SHP77 (cell line): Measurements from ENCODE around the gene LCOR.

Source experiments
- DNase-seq, 2 experiments: peaks; one replicate each; lab custom pipeline; 2025; lab: John Stamatoyannopoulos, UW

The LCOR gene

DNA sequence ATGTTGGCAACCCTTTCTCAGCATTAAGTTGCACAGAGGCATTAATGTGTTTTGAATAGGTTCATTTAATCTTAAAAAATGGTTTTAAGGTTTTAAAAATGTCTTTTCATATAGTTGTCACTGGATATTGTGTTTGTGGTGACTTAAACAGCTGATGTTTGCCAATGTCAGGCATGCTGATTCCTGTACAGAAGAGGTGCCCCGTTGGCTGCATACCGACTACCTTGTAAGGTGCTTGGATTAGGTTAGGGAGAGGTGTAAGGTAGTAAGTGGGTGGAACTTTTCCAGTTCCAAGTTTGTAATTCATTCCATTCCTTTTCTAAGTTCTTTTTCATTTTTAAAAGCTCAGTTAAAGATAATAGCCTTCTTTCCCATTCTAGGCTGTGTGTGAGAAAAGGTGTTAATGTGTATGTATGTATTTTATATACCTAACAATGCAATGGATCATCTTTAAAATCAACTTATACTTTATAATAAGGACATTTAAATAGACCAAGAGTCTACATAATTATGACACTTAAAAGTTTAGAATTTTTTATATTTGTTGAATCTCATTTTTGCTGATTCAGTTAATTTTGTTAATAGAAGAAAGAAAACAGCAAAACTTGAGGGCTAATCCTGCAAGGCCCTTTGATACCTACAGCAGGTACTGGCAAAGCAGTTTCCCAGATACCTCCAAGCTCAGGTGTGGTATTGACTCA, 155.2 kb downstream of the LCOR start:
- no peak for DNase-seq

DNA sequence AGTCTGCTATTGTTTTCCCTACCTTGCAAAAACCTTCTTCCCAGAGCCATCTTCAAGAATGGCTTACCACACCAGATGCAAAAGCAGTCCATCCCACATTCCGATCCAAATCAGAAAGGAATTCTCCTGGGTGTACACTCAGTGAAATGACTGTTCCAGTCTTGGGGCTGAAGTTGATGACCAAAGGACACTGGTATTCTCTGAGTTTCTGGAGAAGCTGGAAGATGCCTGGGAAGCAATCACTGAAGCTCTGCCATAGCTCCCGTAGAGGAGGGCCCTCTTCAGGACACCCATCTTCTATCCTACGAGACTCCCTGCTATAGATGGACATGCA, 155.7 kb downstream of the LCOR start:
- DNase-seq, result no peak

DNA sequence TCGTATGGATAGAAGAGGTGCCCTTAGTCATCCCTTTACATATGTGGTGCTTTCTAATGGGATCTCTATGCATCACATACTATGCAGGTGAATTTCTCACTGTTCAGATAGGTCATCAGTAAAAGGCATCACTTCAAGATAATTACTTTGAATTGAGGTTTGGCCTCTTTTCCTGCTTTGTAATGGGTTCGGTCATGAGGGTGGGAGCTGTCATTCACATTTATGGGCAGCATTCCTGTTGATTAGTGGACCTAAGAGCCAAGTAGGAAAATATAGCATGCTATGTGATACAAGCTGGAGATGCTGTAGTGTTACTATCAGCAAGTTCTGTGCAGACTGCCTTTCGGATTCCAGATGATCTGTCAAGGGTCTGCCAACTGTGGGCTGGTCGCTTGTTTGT, 156.3 kb downstream of the LCOR start:
- no peak for DNase-seq

DNA sequence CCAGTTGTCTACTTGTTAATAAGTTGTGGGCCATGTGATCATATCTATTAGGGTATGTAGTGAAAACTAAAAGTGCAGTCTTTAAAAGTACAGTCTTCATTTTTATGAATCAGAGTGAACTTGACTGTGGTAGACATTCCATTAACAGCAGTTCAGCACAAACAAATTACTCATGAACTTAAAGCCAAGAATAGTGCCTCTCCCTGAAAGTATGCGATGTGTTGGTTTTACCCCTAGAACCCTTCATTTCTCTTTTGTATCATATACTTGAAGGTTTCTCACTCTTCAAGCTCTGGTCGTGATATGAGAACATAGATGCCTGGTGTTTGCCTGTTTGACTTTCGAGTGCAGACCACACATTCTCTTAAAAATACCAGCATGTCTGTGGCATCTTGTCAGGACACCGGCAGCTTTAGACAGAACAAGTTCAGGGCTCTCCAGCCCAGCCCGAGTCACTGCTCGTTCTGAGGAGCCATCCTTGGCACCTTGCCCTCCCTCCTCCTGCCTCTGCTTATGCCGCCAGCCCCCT, 159.3 kb downstream of the LCOR start:
- no peak for DNase-seq

DNA sequence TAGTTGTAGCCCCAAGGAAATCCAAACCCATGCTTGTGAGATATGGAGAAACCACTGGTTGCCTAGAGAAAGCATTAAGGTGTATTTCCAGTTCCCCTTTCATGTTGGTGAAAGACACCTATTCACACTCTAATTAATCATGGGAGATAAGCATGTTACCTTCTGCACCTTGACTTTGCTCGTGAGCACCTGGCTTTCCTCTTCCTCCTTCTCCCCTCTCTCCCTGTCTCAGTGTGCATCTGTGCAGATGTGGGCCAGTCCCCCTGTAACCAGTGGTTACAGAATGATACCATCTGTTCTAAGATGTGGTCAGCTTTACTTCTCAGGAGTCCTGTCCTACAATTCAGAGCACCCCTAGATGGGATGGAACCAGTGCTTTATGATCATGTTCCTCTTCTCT, 160.6 kb downstream of the LCOR start:
- no peak for DNase-seq

DNA sequence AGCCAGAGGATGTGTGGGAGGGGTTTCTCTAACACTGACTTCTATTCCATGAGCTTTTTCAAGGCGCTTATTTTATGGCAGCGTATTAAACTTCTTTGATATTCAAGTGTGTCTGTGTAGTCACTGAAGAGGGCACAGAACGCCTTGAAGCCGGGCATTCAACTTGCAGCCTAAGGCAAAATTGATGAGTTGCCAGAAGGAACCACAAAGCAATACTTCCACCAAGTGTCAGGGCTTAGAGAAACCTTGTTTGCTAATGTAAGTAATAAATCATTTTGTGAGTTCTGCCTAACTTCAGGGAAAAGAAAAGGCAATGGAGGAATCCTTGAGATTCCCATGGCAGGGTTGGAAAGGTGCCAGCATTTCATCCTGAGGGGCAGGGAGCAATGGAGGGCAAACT, 163.8 kb downstream of the LCOR start:
- no peak for DNase-seq

DNA sequence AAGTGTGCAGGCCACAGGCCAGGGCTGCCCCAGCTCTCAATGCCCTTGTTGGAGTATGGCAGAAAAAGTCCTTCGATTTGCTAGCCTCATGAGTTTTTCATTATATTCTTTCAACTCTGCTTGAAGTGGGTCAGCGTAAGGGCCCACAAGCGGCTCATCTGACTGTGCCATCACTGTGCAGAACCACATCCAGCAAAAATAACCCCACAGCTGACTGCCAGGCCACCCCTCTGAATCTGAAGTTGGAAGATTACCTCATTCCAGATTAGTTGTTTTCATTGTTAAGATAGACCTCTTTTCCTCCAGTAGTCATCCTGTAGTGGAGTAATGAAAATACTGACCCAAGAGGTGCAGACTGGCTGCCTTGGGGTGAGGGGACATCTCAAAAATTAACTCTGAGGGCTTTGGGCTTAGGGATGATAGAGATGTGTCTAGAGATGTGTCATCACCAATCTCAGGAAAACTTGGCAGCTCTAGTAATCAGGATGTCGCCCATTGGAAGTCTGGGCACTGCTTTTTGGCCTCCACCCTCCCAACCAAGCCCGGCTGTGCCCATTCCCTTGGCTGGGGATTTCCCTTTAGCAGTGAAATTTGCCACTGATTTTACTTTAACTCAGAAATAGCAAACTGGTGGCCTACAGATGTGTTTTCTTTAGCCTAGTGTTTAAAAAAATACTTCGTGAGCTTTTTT, 164.3 kb downstream of the LCOR start:
- no peak for DNase-seq

DNA sequence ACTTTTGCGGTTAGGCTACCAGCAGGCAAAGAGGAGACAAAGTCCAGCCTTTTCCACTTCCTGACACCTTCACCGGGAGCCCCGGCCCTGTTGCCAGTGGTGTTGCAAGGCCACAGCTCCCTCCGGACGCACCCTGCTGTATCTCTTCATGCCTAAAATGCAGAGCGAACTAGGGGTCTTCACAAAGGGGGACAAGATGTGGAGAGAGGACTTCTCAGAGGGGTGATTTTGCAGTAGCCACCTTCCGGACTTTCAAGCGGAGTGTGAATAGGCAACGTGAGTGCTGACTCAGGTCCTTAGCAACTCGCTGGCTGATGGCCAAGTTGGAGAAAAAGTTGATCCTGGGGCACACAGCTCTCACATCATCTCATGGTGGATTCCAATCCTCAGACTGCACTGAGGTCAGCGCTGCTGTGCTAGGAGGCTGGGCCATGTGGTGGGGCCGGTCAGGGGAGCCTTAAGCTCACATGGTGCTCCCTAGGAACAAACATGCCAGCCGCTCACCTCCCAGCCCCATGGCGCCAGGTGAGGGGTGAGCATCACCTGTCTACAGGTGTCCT, 166.3 kb downstream of the LCOR start:
- DNase-seq, result no peak

DNA sequence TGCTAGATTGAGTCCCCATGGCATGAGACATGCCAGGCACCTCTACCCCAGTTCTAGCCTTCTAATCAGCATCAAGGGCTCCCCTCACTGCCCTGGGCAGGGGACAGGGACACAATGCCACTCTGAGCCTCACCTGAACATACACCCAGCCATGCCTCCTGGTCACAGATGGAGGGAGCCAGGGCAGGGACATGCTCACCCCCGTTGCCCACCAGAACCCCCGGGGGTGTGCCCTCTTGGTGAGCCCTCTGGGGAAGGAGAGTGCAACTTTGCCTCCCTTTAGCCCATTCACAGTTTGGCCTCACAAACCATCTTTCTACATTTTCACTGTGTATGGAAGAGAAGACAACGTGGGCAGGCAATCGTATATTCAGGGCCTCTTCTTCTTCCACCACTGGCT, 167.2 kb downstream of the LCOR start:
- DNase-seq, result no peak

DNA sequence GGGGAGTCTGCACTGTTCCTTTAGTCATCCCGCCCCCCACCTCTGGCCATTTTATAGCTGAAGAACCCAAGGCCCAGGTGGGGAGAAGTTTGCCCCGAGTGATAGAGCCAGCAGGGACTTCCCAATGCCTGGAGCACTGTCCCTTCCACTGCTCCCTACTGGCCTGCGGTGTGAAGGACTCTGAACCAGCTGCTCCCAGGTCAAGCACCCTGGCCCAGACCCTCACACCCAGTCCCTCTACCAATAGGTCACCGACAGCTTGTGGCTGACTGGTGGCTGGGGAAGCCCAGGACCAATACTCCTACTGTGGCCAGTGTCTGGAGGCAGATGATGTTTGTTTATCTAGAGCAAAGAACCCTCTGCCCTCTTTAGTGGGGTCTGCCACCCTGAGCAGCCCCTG, 167.9 kb downstream of the LCOR start:
- DNase-seq, result no peak

DNA sequence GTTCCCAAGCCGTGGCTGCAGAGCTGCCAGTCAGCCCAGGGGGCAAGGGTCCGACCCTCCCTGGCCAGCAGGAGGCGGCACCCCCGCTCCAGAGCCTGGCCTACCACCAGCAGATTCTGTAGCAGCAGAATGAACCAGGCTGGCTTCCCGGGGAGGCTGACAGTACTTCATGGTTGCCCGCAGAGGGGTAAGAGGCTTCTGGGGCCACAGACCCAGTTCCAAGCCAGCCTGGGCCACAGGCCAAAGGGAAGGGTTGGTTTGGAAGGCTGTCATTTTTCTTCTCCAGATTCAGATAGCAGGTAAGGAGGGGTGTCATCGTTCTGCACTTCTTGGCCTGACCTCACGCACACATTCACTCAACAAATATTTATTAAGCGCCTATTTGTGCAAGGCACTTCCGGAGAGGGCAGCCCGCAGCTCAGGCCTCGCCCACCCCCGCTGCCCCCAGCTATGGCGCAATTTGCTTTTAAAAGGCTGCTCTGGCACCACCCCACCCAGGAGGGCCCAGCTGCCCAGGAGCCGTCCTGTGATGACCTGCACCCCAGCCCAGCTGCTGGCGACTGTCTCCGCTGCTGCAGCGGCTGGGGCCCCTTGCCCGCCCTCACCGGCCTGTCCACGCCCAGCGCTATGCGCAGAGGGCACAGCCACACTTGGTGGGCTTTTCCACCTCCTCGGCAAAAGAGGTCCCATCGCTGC, 168.5 kb downstream of the LCOR start:
- DNase-seq, result peak in 1 of 2 experiments; percentile 29

DNA sequence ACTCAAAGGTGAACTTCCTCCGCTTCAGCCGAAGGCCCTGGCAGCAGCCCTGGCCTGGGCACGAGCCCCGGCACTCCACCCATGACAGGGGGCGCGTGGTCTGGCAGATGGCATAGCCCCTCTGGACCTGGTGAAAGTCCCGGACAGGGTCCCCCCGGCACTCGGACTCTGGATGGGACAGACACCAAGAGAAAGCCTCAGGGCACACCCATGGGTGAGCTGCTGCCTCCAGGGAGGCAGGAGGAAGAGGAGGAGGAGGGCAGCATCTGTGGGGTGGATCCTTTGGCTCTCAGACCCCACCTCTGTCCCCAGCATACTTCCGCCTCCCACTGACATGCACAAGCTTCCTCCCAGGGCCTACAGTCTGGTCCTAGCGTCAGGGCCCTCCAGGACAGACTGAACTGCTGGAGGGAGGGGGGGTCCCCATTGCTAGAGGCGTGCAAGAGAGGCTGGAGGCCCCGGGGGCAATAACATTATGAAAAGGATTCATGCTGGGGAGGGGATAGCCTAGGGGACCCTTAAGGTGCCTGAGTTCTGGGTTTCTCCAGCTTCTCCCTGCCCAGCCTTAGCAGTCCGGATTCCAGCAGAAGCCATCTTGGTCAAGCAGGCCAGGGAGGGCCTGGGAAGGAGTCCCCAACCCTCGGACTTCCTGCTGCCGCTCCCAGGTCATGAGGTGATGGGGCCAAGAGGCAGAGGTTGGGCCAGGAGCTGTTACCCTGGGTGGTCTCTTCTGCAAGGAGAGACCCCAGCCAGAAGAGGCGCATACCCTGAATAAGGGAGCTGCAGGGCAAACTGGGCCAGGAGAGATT, 169.3 kb downstream of the LCOR start:
- DNase-seq, result no peak

DNA sequence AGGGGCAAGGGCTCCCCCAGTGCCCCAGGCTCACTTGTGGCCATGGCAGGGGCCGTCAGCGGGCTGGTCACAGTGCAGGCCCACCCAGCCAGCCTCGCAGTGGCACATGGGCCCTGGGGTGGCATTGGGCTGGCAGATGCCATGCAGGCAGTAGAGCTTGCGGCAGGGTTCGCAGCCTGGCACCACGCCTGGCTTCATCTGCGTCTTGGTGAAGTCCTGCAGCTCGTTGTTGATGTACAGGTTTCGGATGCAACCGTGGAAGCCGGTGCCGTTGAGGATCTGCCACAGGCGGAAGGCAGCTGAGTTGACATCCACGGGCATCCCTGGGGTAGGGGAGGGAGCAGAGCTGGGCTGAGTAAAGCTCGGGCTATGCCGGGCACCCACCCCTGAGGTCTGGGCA, 170.6 kb downstream of the LCOR start:
- DNase-seq, result no peak

DNA sequence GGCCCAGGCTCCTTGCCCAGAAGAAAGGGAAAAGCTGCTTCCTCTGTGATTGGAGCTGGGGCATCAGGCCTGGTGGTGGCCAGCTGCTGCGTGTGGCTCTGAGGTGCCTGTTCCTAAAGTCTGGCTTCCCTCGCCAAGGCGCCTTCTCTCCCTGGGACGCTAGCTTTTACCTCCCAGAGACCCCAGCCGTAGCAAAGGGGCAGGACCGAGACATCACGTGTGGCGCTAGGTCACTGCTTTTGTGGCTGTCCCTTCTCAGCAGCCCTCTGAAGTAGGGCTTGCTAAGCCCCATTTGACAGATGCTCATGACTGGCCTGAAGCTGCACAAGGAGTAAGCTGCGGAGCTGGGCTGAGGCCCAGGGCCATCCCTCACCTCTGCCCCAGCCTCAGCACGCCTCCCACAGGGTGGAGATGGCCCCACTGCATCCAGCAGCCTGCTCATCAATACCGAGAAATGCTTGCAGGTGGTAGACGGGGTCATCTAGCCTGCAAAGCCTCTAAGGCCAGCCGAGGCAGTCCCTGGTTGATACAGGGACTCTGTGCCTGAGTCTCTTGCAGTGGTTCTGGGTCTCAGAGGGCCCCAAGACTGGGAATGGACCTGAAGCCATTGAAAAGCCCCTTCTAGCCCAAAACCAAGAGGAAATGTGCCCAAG, 171.2 kb downstream of the LCOR start:
- DNase-seq, result no peak

DNA sequence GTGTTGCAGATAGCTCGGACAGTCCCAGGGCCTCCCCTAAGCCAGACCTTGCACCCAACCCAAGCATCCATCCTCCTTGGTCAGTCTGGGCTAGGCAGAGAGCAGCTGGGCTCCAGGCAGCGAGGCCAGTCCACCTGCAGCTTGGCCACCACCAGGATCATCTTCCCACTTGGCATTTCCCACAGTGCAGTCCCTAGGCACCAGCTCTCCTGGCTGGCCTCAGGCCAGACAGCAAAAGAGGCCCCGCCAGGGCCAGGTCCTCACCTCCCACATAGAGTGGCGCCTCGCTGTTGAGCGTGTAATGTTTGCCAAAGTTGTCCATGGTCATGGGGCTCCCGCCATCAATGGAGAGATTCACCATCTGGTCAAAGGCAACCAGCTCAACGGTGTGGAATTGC, 171.7 kb downstream of the LCOR start:
- DNase-seq, result no peak

DNA sequence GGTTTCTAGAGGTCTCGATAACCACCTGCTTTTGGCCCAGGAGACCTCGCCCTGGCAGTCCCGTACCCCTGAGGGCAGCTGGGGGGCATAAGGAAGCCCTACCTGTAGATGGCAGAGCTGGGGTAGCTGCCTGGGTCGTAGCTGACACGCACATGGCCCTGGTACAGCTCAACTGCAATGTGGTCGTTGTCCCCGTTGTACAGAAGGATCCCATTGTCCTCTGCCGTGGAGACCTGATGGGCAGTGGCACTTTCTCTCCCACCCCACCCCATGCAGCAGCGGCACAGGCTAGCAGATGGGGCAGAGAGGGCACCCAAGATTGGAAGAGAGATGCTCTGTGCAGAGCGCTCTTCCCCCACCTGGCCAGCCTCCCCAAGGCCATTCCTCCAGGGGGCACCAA, 172.5 kb downstream of the LCOR start:
- DNase-seq, result no peak

DNA sequence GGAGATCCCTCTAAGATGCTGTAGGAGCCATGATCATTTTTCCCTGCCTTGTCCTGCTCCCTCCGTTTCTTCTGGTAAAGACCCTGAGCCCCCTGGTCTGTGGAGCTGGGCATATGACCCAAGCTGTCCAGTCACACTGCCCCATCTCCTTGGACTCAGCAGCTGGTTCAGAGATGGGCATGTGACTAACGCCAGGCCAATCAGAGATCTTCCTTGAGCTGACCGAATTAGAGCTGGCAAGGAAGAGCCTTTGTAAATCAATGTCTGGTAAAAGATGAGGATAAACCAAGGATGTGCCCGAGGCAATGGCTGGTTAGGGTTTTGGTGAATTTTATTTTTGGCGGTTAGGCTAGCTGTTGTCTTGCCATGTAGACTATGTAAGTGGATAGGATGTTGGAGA, 173.3 kb downstream of the LCOR start:
- DNase-seq, result no peak

DNA sequence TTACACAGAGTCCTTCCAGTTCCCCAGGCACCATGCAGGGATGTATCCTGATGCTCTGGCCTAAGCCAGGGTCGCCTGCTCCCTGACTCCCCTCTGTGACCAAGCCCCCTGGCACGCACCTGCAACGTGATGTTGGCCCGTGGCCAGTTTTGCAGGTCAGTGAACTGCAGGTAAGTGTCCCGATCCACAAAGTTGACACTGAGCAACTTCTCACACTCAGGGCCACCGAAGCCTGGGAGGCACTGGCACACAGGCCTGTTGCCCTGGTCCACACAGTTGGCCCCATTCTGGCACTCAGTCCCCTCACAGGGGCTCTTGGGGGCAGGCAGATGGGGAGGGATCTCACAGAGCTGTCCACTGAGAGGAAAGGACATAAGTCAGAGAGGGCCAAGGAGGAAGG, 174.3 kb downstream of the LCOR start:
- DNase-seq, result no peak

DNA sequence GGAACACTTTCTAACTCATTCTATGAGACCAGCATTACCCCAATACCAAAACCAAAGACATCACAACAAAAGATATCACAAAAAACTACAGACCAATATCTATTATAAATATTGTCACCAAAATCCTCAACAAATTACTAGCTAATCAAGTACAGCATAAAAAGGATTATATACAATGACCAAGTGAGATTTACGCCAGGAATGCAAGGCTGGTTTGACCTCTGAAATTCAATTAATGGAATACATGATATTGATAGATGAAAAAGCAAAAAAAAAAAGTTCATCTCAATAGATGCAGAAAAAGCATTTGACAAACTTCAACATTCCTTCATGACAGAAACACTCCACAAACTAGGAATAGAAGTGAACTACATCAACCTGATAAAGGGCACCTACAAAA, 175.3 kb downstream of the LCOR start:
- no peak for DNase-seq

DNA sequence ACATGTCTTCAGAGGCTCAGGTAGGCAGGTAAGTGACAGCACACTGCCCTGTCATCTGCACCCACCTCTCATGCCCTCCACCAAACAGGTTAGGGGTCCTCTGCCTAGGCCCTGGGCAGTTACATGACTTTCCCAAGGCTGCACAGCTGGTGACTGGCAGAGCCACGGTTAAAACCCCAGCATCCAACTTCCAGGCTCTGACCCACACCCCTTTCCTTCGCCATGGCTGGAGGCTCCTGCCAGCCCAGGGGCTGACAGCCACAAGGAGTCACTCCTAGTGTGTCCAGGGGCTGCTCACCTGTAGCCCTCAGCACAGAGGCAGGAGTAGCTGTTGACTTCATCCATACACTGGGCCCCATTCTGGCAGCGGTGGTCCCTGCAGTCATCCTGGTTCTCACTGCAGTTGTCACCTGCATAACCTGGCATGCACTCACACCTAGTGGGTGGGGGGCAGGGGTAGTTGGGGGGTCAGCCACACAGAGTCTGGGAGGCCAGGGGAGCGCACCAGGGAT, 178.7 kb downstream of the LCOR start:
- DNase-seq, result no peak

DNA sequence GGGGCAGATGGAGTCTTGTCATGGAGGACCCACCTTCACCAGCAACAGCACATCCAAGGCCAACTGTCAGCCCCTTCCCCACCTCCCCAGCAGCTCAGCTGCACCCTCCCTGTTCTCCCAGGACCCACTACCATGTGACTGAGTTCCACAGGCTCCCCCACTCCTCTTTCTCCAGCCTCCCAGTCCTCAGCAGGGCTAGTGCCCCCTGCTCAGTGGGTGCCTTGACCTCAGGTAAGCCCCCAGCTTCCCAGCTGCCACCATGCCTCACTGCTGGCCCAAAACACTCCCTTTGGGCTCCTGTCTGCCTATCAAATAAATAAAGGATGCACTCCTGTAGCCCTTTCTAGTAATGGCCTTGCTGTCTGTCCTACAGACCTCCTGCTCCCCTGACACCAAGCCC, 179.3 kb downstream of the LCOR start:
- DNase-seq, result no peak
